B cell (primary cell): ENCODE data around the gene CDRT15. TPM values are rescaled to one million over a fixed set of nuclear protein-coding genes. Genes with fewer than 3 reads are reported as not detected.

Experiments used
- ATAC-seq: fragments of 200-7000 bp; cut with Tn5 transposase; one replicate; pipeline ENCODE4 v1.10.0; 2021; ENCODE audit warnings: low read depth, mild to moderate bottlenecking, moderate number of reproducible peaks, moderate library complexity
- CTCF ChIA-PET: fragments of 350-600 bp; sonication (Branson Sonifier 250); formaldehyde crosslinking; loops from one replicate; lab custom pipeline; 2021; ENCODE audit warnings: antibody characterized with exemption, inconsistent platforms; lab: Charles Lee
- POLR2A ChIA-PET: fragments of 350-600 bp; sonication (Branson Sonifier 250); formaldehyde crosslinking; loops from one replicate; lab custom pipeline; 2021; ENCODE audit warnings: antibody characterized with exemption; lab: Charles Lee
- DNase-seq: peaks from one replicate; pipeline ENCODE4 v3.0.0; 2013
- H2AFZ ChIP-seq: 2 replicates; pipeline ENCODE4 v1.6.1; 2012; ENCODE audit warnings: mild to moderate bottlenecking, low read depth, low read length; ENCODE audit not compliant: insufficient read depth, poor library complexity, severe bottlenecking
- H3K27ac ChIP-seq, 2 donors: 1 replicate in 1 of 2; 2 replicates in 1 of 2; pipeline ENCODE4 v1.5.1; 2012 to 2013; ENCODE audit warnings: low read length in 2 of 2, mild to moderate bottlenecking in 2 of 2, moderate library complexity in 1 of 2
- H3K27me3 ChIP-seq, 4 experiments: fragments of 200-600 bp in 1 of 4; sonication (generic) in 1 of 4; replicated peaks in 1 of 4; 1 replicate in 2 of 4; 2 replicates in 2 of 4; pipeline versions ENCODE4 v1.6.1 to v1.7.0; 2013 to 2016; ENCODE audit warnings: low read length in 3 of 4, mild to moderate bottlenecking in 2 of 4, mixed read lengths in 1 of 4, moderate library complexity in 1 of 4; ENCODE audit not compliant: insufficient read depth in 4 of 4, control insufficient read depth in 3 of 4; ENCODE audit errors: control extremely low read depth in 1 of 4
- H3K36me3 ChIP-seq, 2 experiments: replicated peaks in 1 of 2; 1 replicate in 1 of 2; 2 replicates in 1 of 2; pipeline versions ENCODE4 v1.6.1 to v1.7.1; 2013; ENCODE audit warnings: low read length in 1 of 2; ENCODE audit not compliant: insufficient read depth in 2 of 2, control insufficient read depth in 1 of 2; ENCODE audit errors: control extremely low read depth in 1 of 2, extremely low read depth in 1 of 2
- H3K4me1 ChIP-seq, 2 donors: fragments of 200-600 bp in 1 of 2; sonication (generic) in 1 of 2; 1 replicate in 1 of 2; 2 replicates in 1 of 2; pipeline versions ENCODE4 v1.5.1 to v1.6.1; 2013 to 2017; ENCODE audit warnings: low read length in 2 of 2; ENCODE audit not compliant: control insufficient read depth in 2 of 2, insufficient read depth in 2 of 2
- H3K4me2 ChIP-seq: replicated peaks from 2 replicates; pipeline ENCODE3; 2012; ENCODE audit warnings: mild to moderate bottlenecking, low read depth, low read length; ENCODE audit not compliant: poor library complexity, severe bottlenecking
- H3K4me3 ChIP-seq, 5 experiments: fragments of 200-600 bp in 1 of 5; sonication (generic) in 1 of 5; 1 replicate in 3 of 5; 2 replicates in 2 of 5; pipeline versions ENCODE4 v1.5.1 to v1.7.0; 2011 to 2016; ENCODE audit warnings: low read length in 4 of 5, mild to moderate bottlenecking in 4 of 5, low read depth in 2 of 5, control low read depth in 1 of 5, moderate library complexity in 1 of 5; ENCODE audit not compliant: insufficient read depth in 1 of 5; ENCODE audit errors: control extremely low read depth in 1 of 5, extremely low read depth in 1 of 5
- H3K79me2 ChIP-seq: fragments of 200-600 bp; sonication (generic); one replicate; pipeline ENCODE4 v1.6.0; 2016; ENCODE audit warnings: low read length; ENCODE audit not compliant: control insufficient read depth, insufficient read depth
- H3K9ac ChIP-seq: fragments of 200-600 bp; sonication (generic); 2 replicates; pipeline ENCODE4 v1.6.1; 2017; ENCODE audit warnings: mild to moderate bottlenecking, low read length, moderate library complexity
- H3K9me3 ChIP-seq, 3 donors: one replicate each; pipeline versions ENCODE4 v1.6.1 to v1.7.1; 2013; ENCODE audit warnings: low read length in 2 of 3; ENCODE audit not compliant: control insufficient read depth in 2 of 3, insufficient read depth in 1 of 3; ENCODE audit errors: control extremely low read depth in 1 of 3
- H4K20me1 ChIP-seq: 2 replicates; pipeline ENCODE4 v1.6.0; 2012; ENCODE audit warnings: mild to moderate bottlenecking, low read length; ENCODE audit not compliant: insufficient read depth, control insufficient read depth, poor library complexity, severe bottlenecking
- H3K27ac Mint-ChIP-seq: one replicate; pipeline ENCODE4 v1.8.0; 2021; ENCODE audit warnings: mixed read lengths
- H3K27me3 Mint-ChIP-seq: one replicate; pipeline ENCODE4 v1.8.0; 2021; ENCODE audit warnings: mixed read lengths
- H3K4me1 Mint-ChIP-seq: one replicate; pipeline ENCODE4 v1.8.0; 2021; ENCODE audit warnings: mixed read lengths
- H3K4me3 Mint-ChIP-seq: one replicate; pipeline ENCODE4 v1.8.0; 2021; ENCODE audit warnings: mixed read lengths
- H3K9me3 Mint-ChIP-seq: one replicate; pipeline ENCODE4 v1.8.0; 2022; ENCODE audit warnings: mixed read lengths; ENCODE audit not compliant: insufficient read depth
- EZH2 ChIP-seq: IDR thresholded peaks from 2 replicates; pipeline ENCODE4 v1.6.1; 2012; ENCODE audit warnings: borderline replicate concordance, low read depth, mild to moderate bottlenecking, moderate library complexity, low read length; ENCODE audit not compliant: insufficient read depth, poor library complexity, severe bottlenecking
- WGBS: methylation state at CpG from one replicate; pipeline ENCODE4 v1.1.5; 2013; ENCODE audit warnings: missing lambda C conversion rate; ENCODE audit not compliant: insufficient coverage; 5-methylcytosine and 5-hydroxymethylcytosine counted together
- intact Hi-C: fragments of 100-400 bp; cut with micrococcal nuclease; formaldehyde crosslinking; loops from one replicate; pipeline ENCODE4 v1.10.0; 2022
- polyA plus RNA-seq: library from polyadenylated mRNA; depleted of rRNA; stranded (reverse); fragments of >200 nt; gene quantifications from 2 replicates; pipeline ENCODE4 v1.2.3, GENCODE V29; 2012
- total RNA-seq, 2 donors: library from RNA; stranded (reverse); fragments of 120-200 nt in 1 of 2; gene quantifications; 1 replicate in 1 of 2; 2 replicates in 1 of 2; pipeline versions ENCODE4 v1.2.3 to v1.2.4, GENCODE V29; 2013 to 2022
- TF ChIP-seq, protein P1 (sequence below): fragments of 200-600 bp; IDR thresholded peaks from one replicate; pipeline ENCODE4 v1.8.0; 2022; ENCODE audit warnings: antibody characterized with exemption, mild to moderate bottlenecking

The CDRT15 gene
- total and polyA plus RNA-seq, 2 donors (not counting 1 experiment from before 2014, with no cell fraction given), result not detected

DNA sequence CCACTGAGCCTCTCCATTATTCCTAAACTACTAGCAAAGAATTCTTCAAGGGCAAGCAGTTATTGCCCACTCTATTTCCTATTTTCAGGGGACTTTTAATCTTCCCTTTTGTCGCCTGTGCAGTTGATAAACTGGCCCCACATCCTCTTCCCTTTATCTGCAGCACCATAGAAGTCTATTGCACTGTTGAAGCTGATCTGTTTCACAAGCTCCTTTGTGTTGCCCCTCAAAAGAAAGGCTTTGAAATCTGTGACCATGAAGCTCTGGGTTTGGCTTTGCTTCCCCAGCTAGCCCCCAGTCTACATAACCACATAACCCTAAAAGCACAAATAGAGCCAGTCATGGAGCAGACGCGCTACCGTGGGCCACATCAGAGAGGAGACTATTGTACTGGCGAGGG, 37.1 kb downstream of the CDRT15 start:
- Histone ChIP-seq H3K9ac (no peak overlapping the region), H3K4me2 (no peak overlapping the region), H3K27me3 (peaks cover 0 to 8% (median 1%) of the 10 kb centered on the region in 4 experiments), H2AFZ (no peak overlapping the region), H4K20me1 (peaks cover 46% of the 10 kb centered on the region), H3K36me3 (peaks cover 0 to 3% of the 10 kb centered on the region in 2 experiments), H3K4me3 (no peak overlapping the region), H3K27ac (no peak overlapping the region), H3K4me1 (peaks cover 3 to 10% of the 10 kb centered on the region in 2 donors), H3K9me3 (peaks cover 0 to 1% (median 0%) of the 10 kb centered on the region in 3 donors), H3K79me2 (no peaks in the 10 kb centered on the region)
- Mint-ChIP-seq H3K27ac (no peak overlapping the region), H3K4me3 (no peak overlapping the region), H3K9me3 (no peaks in the 10 kb centered on the region), H3K27me3 (peaks cover 17% of the 10 kb centered on the region), H3K4me1 (peaks cover 9% of the 10 kb centered on the region)
- 57% methylated on average over 1 of the region's 5 CpGs for WGBS
- POLR2A ChIA-PET, result no interaction called here
- CTCF ChIA-PET, result no interaction called here
- intact Hi-C loops, result no loop called here
- no peak for TF ChIP-seq EZH2
- TF ChIP-seq, protein P1, sequence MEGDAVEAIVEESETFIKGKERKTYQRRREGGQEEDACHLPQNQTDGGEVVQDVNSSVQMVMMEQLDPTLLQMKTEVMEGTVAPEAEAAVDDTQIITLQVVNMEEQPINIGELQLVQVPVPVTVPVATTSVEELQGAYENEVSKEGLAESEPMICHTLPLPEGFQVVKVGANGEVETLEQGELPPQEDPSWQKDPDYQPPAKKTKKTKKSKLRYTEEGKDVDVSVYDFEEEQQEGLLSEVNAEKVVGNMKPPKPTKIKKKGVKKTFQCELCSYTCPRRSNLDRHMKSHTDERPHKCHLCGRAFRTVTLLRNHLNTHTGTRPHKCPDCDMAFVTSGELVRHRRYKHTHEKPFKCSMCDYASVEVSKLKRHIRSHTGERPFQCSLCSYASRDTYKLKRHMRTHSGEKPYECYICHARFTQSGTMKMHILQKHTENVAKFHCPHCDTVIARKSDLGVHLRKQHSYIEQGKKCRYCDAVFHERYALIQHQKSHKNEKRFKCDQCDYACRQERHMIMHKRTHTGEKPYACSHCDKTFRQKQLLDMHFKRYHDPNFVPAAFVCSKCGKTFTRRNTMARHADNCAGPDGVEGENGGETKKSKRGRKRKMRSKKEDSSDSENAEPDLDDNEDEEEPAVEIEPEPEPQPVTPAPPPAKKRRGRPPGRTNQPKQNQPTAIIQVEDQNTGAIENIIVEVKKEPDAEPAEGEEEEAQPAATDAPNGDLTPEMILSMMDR, result no peak
- DNase-seq (no peak), ATAC-seq (no peak)

DNA sequence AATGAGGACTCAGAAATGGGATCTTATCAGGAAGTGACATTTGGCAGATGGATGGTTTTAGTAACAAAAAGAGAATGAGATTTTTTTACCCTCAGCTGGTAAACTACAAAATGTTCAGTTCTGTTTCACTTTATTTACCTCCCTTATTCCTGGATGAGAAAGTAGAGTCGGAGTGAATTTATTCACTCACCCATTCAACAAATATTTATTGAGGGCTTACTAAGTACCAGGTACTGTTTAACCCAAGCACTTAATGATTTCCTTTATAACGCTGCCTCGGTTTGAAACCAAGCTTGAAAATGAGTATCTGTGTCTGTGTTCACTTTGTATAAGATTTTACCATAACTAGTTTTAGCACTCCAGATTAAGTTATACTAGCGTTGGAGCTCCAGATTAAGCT, 38.1 kb downstream of the CDRT15 start:
- Mint-ChIP-seq H3K4me1 (peaks cover 10% of the 10 kb centered on the region), H3K9me3 (no peaks in the 10 kb centered on the region), H3K27me3 (peaks cover 17% of the 10 kb centered on the region), H3K4me3 (no peak overlapping the region), H3K27ac (no peak overlapping the region)
- no CpG with 5 or more reads among the region's 4 CpGs for WGBS
- Histone ChIP-seq H3K27me3 (peaks cover 0 to 8% (median 1%) of the 10 kb centered on the region in 4 experiments), H4K20me1 (peaks cover 46% of the 10 kb centered on the region), H3K27ac (no peak overlapping the region), H2AFZ (no peak overlapping the region), H3K9me3 (peaks cover 0 to 1% (median 0%) of the 10 kb centered on the region in 3 donors), H3K4me1 (peaks cover 3 to 10% of the 10 kb centered on the region in 2 donors), H3K9ac (no peak overlapping the region), H3K4me3 (no peak overlapping the region), H3K36me3 (peaks cover 0 to 3% of the 10 kb centered on the region in 2 experiments), H3K79me2 (no peaks in the 10 kb centered on the region), H3K4me2 (no peak overlapping the region)
- intact Hi-C loops, result no loop called here
- ATAC-seq (no peak), DNase-seq (no peak)
- TF ChIP-seq EZH2, result no peak
- TF ChIP-seq, protein P1, result no peak
- CTCF ChIA-PET, result interaction anchor here (0.8 kb wide), 1 partner anchor 728 kb away, joined by 3 read pairs; no protein-coding TSS in a partner anchor
- POLR2A ChIA-PET, result no interaction called here
